MCF 10A (cell line): ENCODE results near the gene KIF21B. TPM values are rescaled to one million over a fixed set of nuclear protein-coding genes. Genes with fewer than 3 reads are reported as not detected.
"Not testable (repeated sequence)": the region's sequence is repeated elsewhere in the genome, so short reads cannot be mapped to it uniquely, and the experiment has no call there.

Experiments
- BruUV-seq: library from RNA; stranded (reverse); fragments of 400-500 nt; replicated peaks from 2 replicates; lab custom pipeline; 2021; lab: Mats Ljungman, UMichigan
- CTCF ChIA-PET: fragments of 300-600 bp; sonication (Branson Sonifier 250); formaldehyde crosslinking; extraction: SDS; loops from one replicate; lab custom pipeline; 2021; ENCODE audit warnings: antibody characterized with exemption, inconsistent platforms; lab: Yijun Ruan, JAX
- POLR2A ChIA-PET: fragments of 300-600, 350-650 bp; sonication (Branson Sonifier 250); formaldehyde crosslinking; extraction: SDS; loops from one replicate; lab custom pipeline; 2020; ENCODE audit warnings: antibody characterized with exemption, inconsistent platforms; lab: Yijun Ruan, JAX
- DNase-seq: peaks from one replicate; pipeline ENCODE4 v3.0.0-alpha.2; 2018; ENCODE audit not compliant: unreplicated experiment
- H3K27ac Mint-ChIP-seq: one replicate; pipeline ENCODE4 v1.8.0; 2022; ENCODE audit warnings: mild to moderate bottlenecking, low read depth, mixed read lengths; ENCODE audit not compliant: unreplicated experiment
- H3K27me3 Mint-ChIP-seq: one replicate; pipeline ENCODE4 v1.8.0; 2022; ENCODE audit warnings: mixed read lengths; ENCODE audit not compliant: insufficient read depth, unreplicated experiment
- H3K36me3 Mint-ChIP-seq: one replicate; pipeline ENCODE4 v1.8.0; 2022; ENCODE audit warnings: mild to moderate bottlenecking, moderate library complexity, mixed read lengths; ENCODE audit not compliant: insufficient read depth, unreplicated experiment
- H3K4me1 Mint-ChIP-seq: one replicate; pipeline ENCODE4 v1.8.0; 2022; ENCODE audit warnings: mixed read lengths; ENCODE audit not compliant: insufficient read depth, unreplicated experiment
- H3K4me3 Mint-ChIP-seq: one replicate; pipeline ENCODE4 v1.8.0; 2022; ENCODE audit warnings: mild to moderate bottlenecking, moderate library complexity, mixed read lengths; ENCODE audit not compliant: unreplicated experiment
- H3K9me3 Mint-ChIP-seq: one replicate; pipeline ENCODE4 v1.8.0; 2022; ENCODE audit warnings: mixed read lengths; ENCODE audit not compliant: unreplicated experiment
- intact Hi-C: fragments of 100-400 bp; cut with micrococcal nuclease; formaldehyde crosslinking; loops from 2 replicates; pipeline ENCODE4 v1.14.1; 2022
- total RNA-seq: library from RNA; stranded (reverse); gene quantifications from 2 replicates; pipeline ENCODE4 v1.2.3, GENCODE V29; 2022
- TF ChIP-seq, protein P1 (sequence below): fragments of 200-600 bp; IDR thresholded peaks from one replicate; pipeline ENCODE4 v1.8.0; 2022; ENCODE audit warnings: antibody characterized with exemption, mild to moderate bottlenecking; ENCODE audit not compliant: unreplicated experiment

The KIF21B gene
- total RNA-seq, 1 experiment from 2014 or later, result 12.7 TPM

DNA sequence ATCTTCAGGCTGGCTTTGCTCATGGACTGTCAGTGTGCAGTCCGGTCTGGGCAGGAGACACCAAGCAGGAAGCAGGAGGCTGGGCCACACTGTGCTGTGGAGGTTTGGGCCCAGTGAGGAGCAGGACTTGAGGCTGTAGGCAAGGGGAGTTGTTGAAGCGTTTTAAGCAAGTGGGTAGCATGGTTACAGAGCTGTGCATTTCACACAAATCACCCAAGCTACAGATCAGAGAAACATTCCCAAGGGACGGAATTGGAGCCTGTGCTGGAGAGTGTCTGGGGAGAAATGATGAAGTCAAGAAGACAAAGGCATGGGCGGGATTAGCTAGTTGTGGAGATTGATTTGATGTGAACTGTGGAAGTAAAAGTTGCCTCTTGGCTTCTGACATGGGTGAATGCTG lies 60.9 kb downstream of the KIF21B start:
- no peak overlapping the region for H3K4me3 Mint-ChIP-seq
- no TSS peak for BruUV-seq
- intact Hi-C loops, result no loop called here
- CTCF ChIA-PET, result interaction anchor here (0.6 to 9.5 kb wide), 6 partner anchors 9 to 82 kb away, joined by 3 to 80 read pairs (median 4); no protein-coding TSS in a partner anchor
- DNase-seq, result no peak
- H3K4me1 Mint-ChIP-seq, result peaks cover 12% of the 10 kb centered on the region
- no peaks in the 10 kb centered on the region for H3K27me3 Mint-ChIP-seq
- H3K27ac Mint-ChIP-seq, result no peak overlapping the region
- no peaks in the 10 kb centered on the region for H3K9me3 Mint-ChIP-seq
- H3K36me3 Mint-ChIP-seq, result no peaks in the 10 kb centered on the region
- POLR2A ChIA-PET, result interaction anchor here (1.0 kb wide), 2 partner anchors 68 to 134 kb away, joined by 3 to 4 read pairs; partner anchors contain the start of gene INAVA
- TF ChIP-seq, protein P1, sequence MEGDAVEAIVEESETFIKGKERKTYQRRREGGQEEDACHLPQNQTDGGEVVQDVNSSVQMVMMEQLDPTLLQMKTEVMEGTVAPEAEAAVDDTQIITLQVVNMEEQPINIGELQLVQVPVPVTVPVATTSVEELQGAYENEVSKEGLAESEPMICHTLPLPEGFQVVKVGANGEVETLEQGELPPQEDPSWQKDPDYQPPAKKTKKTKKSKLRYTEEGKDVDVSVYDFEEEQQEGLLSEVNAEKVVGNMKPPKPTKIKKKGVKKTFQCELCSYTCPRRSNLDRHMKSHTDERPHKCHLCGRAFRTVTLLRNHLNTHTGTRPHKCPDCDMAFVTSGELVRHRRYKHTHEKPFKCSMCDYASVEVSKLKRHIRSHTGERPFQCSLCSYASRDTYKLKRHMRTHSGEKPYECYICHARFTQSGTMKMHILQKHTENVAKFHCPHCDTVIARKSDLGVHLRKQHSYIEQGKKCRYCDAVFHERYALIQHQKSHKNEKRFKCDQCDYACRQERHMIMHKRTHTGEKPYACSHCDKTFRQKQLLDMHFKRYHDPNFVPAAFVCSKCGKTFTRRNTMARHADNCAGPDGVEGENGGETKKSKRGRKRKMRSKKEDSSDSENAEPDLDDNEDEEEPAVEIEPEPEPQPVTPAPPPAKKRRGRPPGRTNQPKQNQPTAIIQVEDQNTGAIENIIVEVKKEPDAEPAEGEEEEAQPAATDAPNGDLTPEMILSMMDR, result no peak

DNA sequence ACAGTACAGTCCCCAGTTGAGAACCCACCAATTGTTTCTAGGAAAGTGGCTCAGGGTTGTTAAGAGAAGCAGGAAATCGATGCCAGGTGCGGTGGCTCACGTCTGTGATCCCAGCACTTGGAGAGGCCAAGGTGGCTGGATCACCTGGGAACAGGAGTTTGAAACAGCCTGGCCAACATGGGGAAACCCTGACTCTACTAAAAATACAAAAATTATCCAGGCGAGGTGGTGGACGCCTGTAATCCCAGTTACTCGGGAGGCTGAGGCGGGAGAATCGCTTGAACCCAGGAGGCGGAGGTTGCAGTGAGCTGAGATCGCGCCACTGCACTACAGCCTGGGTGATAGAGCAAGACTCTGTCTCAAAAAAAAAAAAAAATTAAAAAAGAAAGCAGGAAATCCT lies 61.4 kb downstream of the KIF21B start:
- H3K4me3 Mint-ChIP-seq, intact Hi-C loops, H3K9me3 Mint-ChIP-seq, BruUV-seq, DNase-seq, H3K27me3 Mint-ChIP-seq, H3K36me3 Mint-ChIP-seq, H3K27ac Mint-ChIP-seq: not testable (repeated sequence)
- ChIA-PET CTCF (interaction anchor here (0.6 to 9.5 kb wide), 2 partner anchors 10 to 15 kb away, joined by 4 to 80 read pairs; no protein-coding TSS in a partner anchor), POLR2A (interaction anchor here (1.0 kb wide), 1 partner anchor 67 kb away, joined by 3 read pairs; the partner anchor contains the start of gene INAVA)
- peaks cover 12% of the 10 kb centered on the region for H3K4me1 Mint-ChIP-seq

DNA sequence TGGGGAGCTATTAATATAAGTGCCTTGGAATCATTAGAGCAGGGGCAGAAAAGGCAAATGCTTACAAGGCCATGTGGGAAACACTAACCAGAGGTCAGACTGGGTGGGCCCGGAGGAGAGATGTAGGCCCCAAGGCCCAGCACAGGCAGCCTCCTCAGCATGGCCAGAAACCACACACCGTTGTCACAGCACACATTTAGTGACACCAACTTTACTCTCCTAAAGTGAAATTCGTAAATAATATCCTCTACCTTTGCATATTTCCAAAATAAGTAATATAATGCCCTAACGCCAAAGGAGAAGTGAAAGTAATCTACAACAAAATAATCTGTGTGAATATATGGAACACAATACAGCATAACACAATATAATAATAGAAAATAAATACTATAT lies 62.6 kb downstream of the KIF21B start:
- H3K4me1 Mint-ChIP-seq, result peaks cover 12% of the 10 kb centered on the region
- no peak overlapping the region for H3K4me3 Mint-ChIP-seq
- no TSS peak for BruUV-seq
- H3K9me3 Mint-ChIP-seq, result no peaks in the 10 kb centered on the region
- TF ChIP-seq, protein P1, result no peak
- ChIA-PET CTCF (interaction anchor here (0.6 to 9.5 kb wide), 4 partner anchors 11 to 262 kb away, joined by 3 to 80 read pairs (median 4); no protein-coding TSS in a partner anchor), POLR2A (interaction anchor here (0.6 kb wide), 1 partner anchor 60 kb away, joined by 4 read pairs; no protein-coding TSS in a partner anchor)
- DNase-seq, result no peak
- no peaks in the 10 kb centered on the region for H3K27me3 Mint-ChIP-seq
- intact Hi-C loops, result no loop called here
- H3K36me3 Mint-ChIP-seq, result no peaks in the 10 kb centered on the region
- no peak overlapping the region for H3K27ac Mint-ChIP-seq

DNA sequence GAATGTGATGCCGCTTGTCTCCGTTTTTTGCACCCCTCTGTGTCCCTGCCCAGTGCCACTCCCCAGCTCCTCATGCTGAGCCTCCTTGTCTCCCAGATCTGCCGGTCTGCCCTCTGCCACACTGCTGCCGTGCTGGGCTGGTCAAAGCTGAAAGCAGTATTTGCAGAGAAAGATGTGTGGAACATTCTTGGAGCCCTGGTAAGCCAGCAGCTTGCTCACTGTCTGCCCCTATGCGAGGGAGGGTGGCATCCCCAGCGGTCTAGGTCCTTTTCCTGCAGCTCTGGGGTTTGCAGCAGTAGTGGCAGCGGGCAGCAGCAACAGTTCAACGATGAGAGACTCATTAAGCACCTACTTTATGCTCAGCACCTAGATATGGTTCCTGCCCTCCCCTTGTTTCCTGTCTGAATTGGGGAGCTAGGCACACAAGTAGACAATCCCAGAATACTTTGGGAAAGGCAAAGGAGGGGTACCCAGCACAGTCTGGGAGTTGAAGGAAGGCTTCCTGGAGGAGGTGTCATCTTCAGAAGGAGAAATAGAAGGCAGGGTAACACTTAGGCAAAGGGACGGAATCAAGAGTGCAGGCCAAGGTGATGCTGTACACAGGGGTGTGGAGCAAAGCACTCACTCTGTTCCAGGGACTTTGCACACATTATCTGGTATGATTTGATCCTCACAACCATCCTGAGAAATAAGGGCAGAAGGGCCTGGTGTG lies 63.1 kb downstream of the KIF21B start:
- Mint-ChIP-seq H3K4me1 (peaks cover 12% of the 10 kb centered on the region), H3K9me3 (no peaks in the 10 kb centered on the region), H3K27me3 (no peaks in the 10 kb centered on the region), H3K4me3 (no peak overlapping the region), H3K36me3 (no peaks in the 10 kb centered on the region), H3K27ac (no peak overlapping the region)
- intact Hi-C loops, result no loop called here
- ChIA-PET CTCF (interaction anchor here (0.6 to 9.5 kb wide), 5 partner anchors 12 to 263 kb away, joined by 3 to 80 read pairs (median 4); no protein-coding TSS in a partner anchor), POLR2A (interaction anchor here (0.6 kb wide), 1 partner anchor 60 kb away, joined by 4 read pairs; no protein-coding TSS in a partner anchor)
- no peak for DNase-seq
- BruUV-seq, result no TSS peak
- TF ChIP-seq, protein P1, result no peak
